ENCODE results near the gene RHOT2. TPM values are rescaled to one million over a fixed set of nuclear protein-coding genes. Genes with fewer than 3 reads are reported as not detected.

RHOT2 gene
- total and polyA plus RNA-seq, 10 of the 15 experiments (the other 5 are each of a cell fraction or from before 2014, with no cell fraction given) = 3.7 to 174 (median 69.8) TPM

- TF ChIP-seq E4F1 (IDR thresholded peaks at IDR 0.05; ENCODE audit: borderline replicate concordance, partially characterized antibody) (no peak), BCLAF1 (IDR thresholded peaks at IDR 0.05) (no peak), RAD21 (IDR thresholded peaks at IDR 0.05; ENCODE audit: insufficient read depth, low read depth, low read length) (no peak), CHD1 (IDR thresholded peaks at IDR 0.05; ENCODE audit: low read depth, low read length) (no peak), ATF3 (IDR thresholded peaks at IDR 0.05; ENCODE audit: borderline replicate concordance, extremely low read depth, low read depth, low read length) (peak; percentile 80; the same call in 1 of the 2 replicates), PBX3 (IDR thresholded peaks at IDR 0.05; ENCODE audit: insufficient replicate concordance, low read depth, low read length) (no peak), HDAC2 (IDR thresholded peaks at IDR 0.05) (no peak), LARP7 (IDR thresholded peaks at IDR 0.05) (peak; percentile 82; the same call in 1 of the 2 replicates), RELB (IDR thresholded peaks at IDR 0.05; ENCODE audit: low read depth) (no peak), FOXK2 (IDR thresholded peaks at IDR 0.05) (no peak), CHD2 (IDR thresholded peaks at IDR 0.05; ENCODE audit: borderline replicate concordance, low read depth, low read length) (peak; percentile 59; the same call in 1 of the 2 replicates), JUND (IDR thresholded peaks at IDR 0.05; ENCODE audit: low read depth, low read length) (no peak), CBFB (IDR thresholded peaks at IDR 0.05; ENCODE audit: low read depth) (no peak), FOXM1 (IDR thresholded peaks at IDR 0.05; ENCODE audit: low read depth, low read length) (no peak), EP300 (IDR thresholded peaks at IDR 0.05; ENCODE audit: borderline replicate concordance in 1 of 2, control insufficient read depth in 1 of 2, low read depth in 2 of 2, low read length in 2 of 2) (no peak), CEBPB (IDR thresholded peaks at IDR 0.05; ENCODE audit: borderline replicate concordance in 1 of 2, low read depth in 2 of 2, low read length in 2 of 2) (no peak), NKRF (conservative IDR thresholded peaks at IDR 0.05) (peak; percentile 99)
Observed at GRCh38 chr16:648781-649589, 18.9 kb upstream of the RHOT2 start, which contains the start of gene WDR90 (continued).

Data from GM12878 (cell line).